ENCODE results near the gene NCKAP5.

NCKAP5 gene

GRCh38 chr2:132732694-132733093 is 835.6 kb downstream of the NCKAP5 start:
- TF ChIP-seq JUND (IDR thresholded peaks at IDR 0.05; ENCODE audit: low read depth), result no peak
- in situ Hi-C loops (cut with HindIII; ENCODE audit: low pct_unique_long_range_greater_than_20kb, low sequenced_read_pairs), result no loop called here
- no peak for DNase-seq (ENCODE audit: low read depth in 1 of 2, low spot score in 1 of 2)

- no peak for DNase-seq (ENCODE audit: low read depth in 1 of 2, low spot score in 1 of 2)
- in situ Hi-C loops (cut with HindIII; ENCODE audit: low pct_unique_long_range_greater_than_20kb, low sequenced_read_pairs), result no loop called here
- no peak for TF ChIP-seq JUND (IDR thresholded peaks at IDR 0.05; ENCODE audit: low read depth)
Observed at GRCh38 chr2:132731441-132731840, 836.8 kb downstream of the NCKAP5 start.

GRCh38 chr2:132730611-132731010 is 837.7 kb downstream of the NCKAP5 start:
- in situ Hi-C loops (cut with HindIII; ENCODE audit: low pct_unique_long_range_greater_than_20kb, low sequenced_read_pairs), result no loop called here
- DNase-seq (ENCODE audit: low read depth in 1 of 2, low spot score in 1 of 2), result no peak
- TF ChIP-seq JUND (IDR thresholded peaks at IDR 0.05; ENCODE audit: low read depth), result no peak

GRCh38 chr2:132729522-132729921 is 838.7 kb downstream of the NCKAP5 start:
- in situ Hi-C loops (cut with HindIII; ENCODE audit: low pct_unique_long_range_greater_than_20kb, low sequenced_read_pairs), result no loop called here
- no peak for TF ChIP-seq JUND (IDR thresholded peaks at IDR 0.05; ENCODE audit: low read depth)
- no peak for DNase-seq (ENCODE audit: low read depth in 1 of 2, low spot score in 1 of 2)

GRCh38 chr2:132726155-132726554 is 842.1 kb downstream of the NCKAP5 start:
- no peak for TF ChIP-seq JUND (IDR thresholded peaks at IDR 0.05; ENCODE audit: low read depth)
- in situ Hi-C loops (cut with HindIII; ENCODE audit: low pct_unique_long_range_greater_than_20kb, low sequenced_read_pairs), result no loop called here

GRCh38 chr2:132725748-132726147 is 842.5 kb downstream of the NCKAP5 start:
- in situ Hi-C loops (cut with HindIII; ENCODE audit: low pct_unique_long_range_greater_than_20kb, low sequenced_read_pairs), result no loop called here
- no peak for DNase-seq (ENCODE audit: low read depth in 1 of 2, low spot score in 1 of 2)
- TF ChIP-seq JUND (IDR thresholded peaks at IDR 0.05; ENCODE audit: low read depth), result no peak

More at GRCh38 chr2:132726155-132726554, 842.1 kb downstream of the NCKAP5 start:
- no peak for DNase-seq (ENCODE audit: low read depth in 1 of 2, low spot score in 1 of 2)

DNA sequence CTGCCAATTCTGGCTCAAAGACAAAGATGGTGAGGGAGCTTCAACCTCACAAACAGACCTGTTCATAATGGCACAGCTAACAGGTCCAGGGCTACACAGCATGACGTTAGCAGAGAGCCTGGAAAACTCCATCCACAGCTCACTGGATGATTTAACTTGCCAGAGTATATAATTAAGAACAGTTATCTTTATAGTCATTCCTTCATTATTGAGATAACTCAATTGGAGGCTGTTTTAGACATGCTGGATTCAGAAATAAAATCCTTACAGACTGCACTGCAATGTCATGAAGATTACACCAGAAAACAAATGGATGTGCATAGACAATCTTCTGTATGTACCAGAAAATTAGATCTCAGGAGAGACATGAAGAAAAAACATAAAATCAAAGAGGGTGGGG is 843.1 kb downstream of the NCKAP5 start:
- DNase-seq (ENCODE audit: low read depth in 1 of 2, low spot score in 1 of 2), result no peak
- no peak for TF ChIP-seq JUND (IDR thresholded peaks at IDR 0.05; ENCODE audit: low read depth)
- in situ Hi-C loops (cut with HindIII; ENCODE audit: low pct_unique_long_range_greater_than_20kb, low sequenced_read_pairs), result no loop called here

DNA sequence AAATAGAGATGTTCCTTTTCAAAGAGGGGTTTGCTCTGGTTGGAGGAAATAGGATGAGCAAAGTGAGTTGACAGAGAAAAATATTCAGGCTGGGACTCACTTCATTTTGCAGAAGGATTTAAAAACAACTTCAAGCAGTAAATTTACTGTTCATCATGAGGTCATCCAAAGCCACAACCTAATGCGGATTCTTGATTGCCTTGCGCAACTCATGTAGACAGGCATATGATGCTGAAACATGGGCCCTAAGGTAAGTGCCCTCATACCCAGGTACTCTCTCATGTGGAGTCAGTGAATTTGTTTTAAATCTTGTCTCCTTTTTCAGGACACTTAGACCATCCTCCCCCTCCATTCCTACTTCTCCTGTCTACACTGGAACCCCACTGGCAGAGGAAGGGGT is 846.3 kb downstream of the NCKAP5 start:
- DNase-seq (ENCODE audit: low read depth in 1 of 2, low spot score in 1 of 2), result no peak

DNA sequence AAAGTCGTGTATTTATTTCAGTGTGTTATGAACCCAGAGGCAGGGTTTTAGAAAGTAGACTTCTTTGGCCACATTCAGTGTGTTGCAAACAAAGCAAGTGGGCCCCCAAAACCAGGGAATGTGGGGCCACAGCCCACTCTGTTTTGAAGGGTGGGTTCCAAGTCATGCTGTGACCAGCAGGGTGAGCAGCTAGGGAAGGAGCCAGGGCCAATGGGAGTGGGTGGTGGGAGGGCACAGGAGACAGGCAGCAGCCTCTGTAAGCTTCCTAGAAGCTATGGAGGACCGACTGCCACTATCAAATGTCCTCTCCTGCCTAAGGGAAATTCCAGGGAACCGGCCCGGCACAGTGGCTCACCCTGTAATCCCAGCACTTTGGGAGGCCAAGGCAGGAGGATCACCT is 847.9 kb downstream of the NCKAP5 start:
- in situ Hi-C loops (cut with HindIII; ENCODE audit: low pct_unique_long_range_greater_than_20kb, low sequenced_read_pairs), result no loop called here
- no peak for DNase-seq (ENCODE audit: low read depth in 1 of 2, low spot score in 1 of 2)

More for the DNA sequence above, 846.3 kb downstream of the NCKAP5 start:
- in situ Hi-C loops (cut with HindIII; ENCODE audit: low pct_unique_long_range_greater_than_20kb, low sequenced_read_pairs), result no loop called here
- TF ChIP-seq JUND (IDR thresholded peaks at IDR 0.05; ENCODE audit: low read depth), result no peak

DNA sequence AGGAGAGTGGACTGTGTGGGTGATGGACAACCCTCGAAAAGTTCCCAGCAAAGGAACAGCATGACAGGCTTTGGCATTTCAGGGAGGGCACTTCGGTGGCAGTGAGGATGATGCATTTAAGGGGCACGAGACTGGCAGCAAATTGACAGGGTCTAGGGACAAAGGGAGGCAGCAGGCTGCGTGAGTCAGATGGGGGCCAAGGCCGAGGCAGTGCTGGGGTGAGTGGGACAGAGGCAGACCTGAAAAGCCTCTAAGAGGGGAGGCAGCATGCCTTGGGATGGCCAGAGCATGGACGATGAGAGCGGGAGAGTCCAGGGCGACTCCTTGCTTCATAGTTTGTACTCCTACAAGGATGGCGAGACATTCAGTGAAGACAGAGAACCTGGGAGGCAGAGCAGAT is 848.8 kb downstream of the NCKAP5 start:
- no peak for TF ChIP-seq JUND (IDR thresholded peaks at IDR 0.05; ENCODE audit: low read depth)
- in situ Hi-C loops (cut with HindIII; ENCODE audit: low pct_unique_long_range_greater_than_20kb, low sequenced_read_pairs), result no loop called here
- no peak for DNase-seq (ENCODE audit: low read depth in 1 of 2, low spot score in 1 of 2)

More for the DNA sequence above, 847.9 kb downstream of the NCKAP5 start:
- no peak for TF ChIP-seq JUND (IDR thresholded peaks at IDR 0.05; ENCODE audit: low read depth)

- in situ Hi-C loops (cut with HindIII; ENCODE audit: low pct_unique_long_range_greater_than_20kb, low sequenced_read_pairs), result no loop called here
- no peak for TF ChIP-seq JUND (IDR thresholded peaks at IDR 0.05; ENCODE audit: low read depth)
- no peak for DNase-seq (ENCODE audit: low read depth in 1 of 2, low spot score in 1 of 2)
Observed at GRCh38 chr2:132716954-132717353, 851.3 kb downstream of the NCKAP5 start.

DNA sequence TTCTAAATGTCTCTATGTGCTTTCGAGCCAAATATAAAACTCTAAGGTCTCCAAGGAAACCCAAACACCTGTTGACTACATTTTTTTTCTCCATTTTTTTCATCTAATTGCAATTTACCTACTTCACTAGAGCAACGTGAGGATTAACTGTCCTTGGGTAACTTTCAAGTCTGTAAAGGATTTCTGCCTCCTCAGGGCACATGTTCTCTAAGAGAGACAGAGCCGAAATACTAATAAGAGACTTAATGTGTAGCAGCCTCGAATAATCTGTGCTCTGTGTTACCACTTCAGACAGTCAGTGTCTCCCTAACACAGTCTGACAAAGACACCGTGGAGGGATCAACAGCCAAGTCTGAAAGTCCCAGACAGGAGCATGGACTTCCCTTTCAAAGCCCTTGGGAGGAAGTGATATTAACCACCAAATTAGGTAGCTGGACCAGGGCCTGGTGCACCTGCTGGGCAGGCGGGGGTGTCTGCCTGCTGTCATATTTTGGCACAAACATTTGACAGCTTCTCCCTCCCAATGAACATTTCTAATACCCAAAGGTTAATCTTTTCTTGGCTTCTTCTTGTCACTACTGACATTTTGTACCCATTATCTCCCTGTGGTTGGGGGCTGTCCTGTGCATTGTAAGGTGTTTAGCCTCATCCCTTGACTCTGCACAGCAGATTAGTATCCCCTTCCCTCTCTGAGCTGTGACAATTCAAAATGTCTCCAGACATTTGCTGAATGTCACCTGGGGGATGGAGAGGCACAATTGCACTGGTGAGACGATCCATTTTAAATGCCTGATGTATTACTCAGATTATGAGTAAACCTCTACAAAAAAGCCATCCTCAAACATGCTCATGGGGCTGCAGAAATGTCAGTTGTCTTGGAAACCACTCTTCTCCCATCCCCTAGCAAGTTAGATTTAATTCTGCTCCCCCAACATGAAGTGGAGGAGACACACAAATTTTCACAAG is 852.6 kb downstream of the NCKAP5 start:
- in situ Hi-C loops (cut with HindIII; ENCODE audit: low pct_unique_long_range_greater_than_20kb, low sequenced_read_pairs), result no loop called here
- TF ChIP-seq JUND (IDR thresholded peaks at IDR 0.05; ENCODE audit: low read depth), result no peak
- DNase-seq (ENCODE audit: low read depth in 1 of 2, low spot score in 1 of 2), result no peak

DNA sequence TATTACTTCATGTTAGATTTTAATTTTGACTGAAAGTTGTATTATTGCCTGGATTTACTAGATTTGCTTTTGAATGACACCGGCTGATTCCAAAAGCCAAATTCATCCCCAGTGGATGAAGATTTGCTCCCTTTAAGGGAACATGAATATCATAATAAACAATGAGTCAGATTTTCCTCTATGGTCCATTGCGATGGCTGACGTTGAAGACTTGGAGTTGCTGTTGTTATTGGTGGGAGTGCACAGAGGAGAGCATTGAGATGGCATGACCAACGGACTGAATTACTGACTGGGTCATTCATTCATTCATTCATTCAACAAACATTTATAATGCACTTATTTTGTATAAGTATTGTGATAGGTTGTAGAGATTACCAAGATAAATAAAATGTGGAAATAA is 864.9 kb downstream of the NCKAP5 start:
- TF ChIP-seq JUND (IDR thresholded peaks at IDR 0.05; ENCODE audit: low read depth), result no peak
- DNase-seq (ENCODE audit: low read depth in 1 of 2, low spot score in 1 of 2), result no peak
- in situ Hi-C loops (cut with HindIII; ENCODE audit: low pct_unique_long_range_greater_than_20kb, low sequenced_read_pairs), result no loop called here
